Astrocyte of the cerebellum (primary cell): ENCODE results near the gene ZNF611.
"Not testable (repeated sequence)": the region's sequence is repeated elsewhere in the genome, so short reads cannot be mapped to it uniquely, and the experiment has no call there.

Experiments used
- DNase-seq: peaks from one replicate; pipeline ENCODE4 v3.0.0-alpha.2; 2011; ENCODE audit warnings: low read depth
- H3K4me3 ChIP-seq: 2 replicates; pipeline ENCODE4 v1.5.1; 2011; ENCODE audit warnings: mild to moderate bottlenecking, low read depth, low read length, moderate library complexity
- CTCF ChIP-seq: IDR thresholded peaks from 2 replicates; pipeline ENCODE4 v1.5.1; 2012; ENCODE audit warnings: low read length, low read depth, moderate library complexity, mild to moderate bottlenecking; ENCODE audit errors: missing control alignments
- in situ Hi-C: cut with HindIII; loops from 2 replicates; pipeline ENCODE4 v1.10.0; 2017; ENCODE audit warnings: low sequenced_read_pairs

Gene ZNF611

GRCh38 chr19:52710538-52710937 lies 24.3 kb downstream of the ZNF611 start:
- in situ Hi-C loops, result no loop called here
- no peak for DNase-seq
- no peak overlapping the region for H3K4me3 ChIP-seq
- no peak for TF ChIP-seq CTCF

- H3K4me3 ChIP-seq, in situ Hi-C loops, DNase-seq: not testable (repeated sequence)
Measured at GRCh38 chr19:52705615-52706014, 29.2 kb downstream of the ZNF611 start.

GRCh38 chr19:52703917-52704316 lies 30.9 kb downstream of the ZNF611 start:
- in situ Hi-C loops, result no loop called here
- H3K4me3 ChIP-seq, result no peak overlapping the region
- no peak for TF ChIP-seq CTCF
- DNase-seq, result no peak

GRCh38 chr19:52700673-52701072 lies 34.2 kb downstream of the ZNF611 start:
- in situ Hi-C loops, result no loop called here
- DNase-seq, result no peak

GRCh38 chr19:52699555-52699954 lies 35.3 kb downstream of the ZNF611 start:
- H3K4me3 ChIP-seq, in situ Hi-C loops, DNase-seq: not testable (repeated sequence)

More at GRCh38 chr19:52700673-52701072, 34.2 kb downstream of the ZNF611 start:
- no peak overlapping the region for H3K4me3 ChIP-seq
- TF ChIP-seq CTCF, result no peak

GRCh38 chr19:52695996-52696395 lies 38.8 kb downstream of the ZNF611 start:
- no peak overlapping the region for H3K4me3 ChIP-seq
- no peak for DNase-seq
- TF ChIP-seq CTCF, result no peak
- in situ Hi-C loops, result no loop called here

- no peak for TF ChIP-seq CTCF
- in situ Hi-C loops, result no loop called here
- H3K4me3 ChIP-seq, result no peak overlapping the region
- DNase-seq, result no peak
Measured at GRCh38 chr19:52694921-52695320, 39.9 kb downstream of the ZNF611 start.

- DNase-seq, in situ Hi-C loops, H3K4me3 ChIP-seq: not testable (repeated sequence)
Measured at GRCh38 chr19:52694281-52694680, 40.6 kb downstream of the ZNF611 start.
